DND-41 (cell line): ENCODE measurements around the gene APBB2.

Experiments
- ATAC-seq: fragments of 200-7000 bp; cut with Tn5 transposase; 3 replicates; pipeline ENCODE4 v1.9.1; 2021; ENCODE audit warnings: low read depth; ENCODE audit not compliant: insufficient read depth
- DNase-seq: peaks from one replicate; pipeline ENCODE4 v3.0.0-alpha.2; 2020
- H2AFZ ChIP-seq: 2 replicates; pipeline ENCODE4 v1.6.0; 2012; ENCODE audit warnings: low read depth, low read length
- H3K27ac ChIP-seq: 2 replicates; pipeline ENCODE4 v1.5.1; 2012; ENCODE audit warnings: low read length, inconsistent platforms
- H3K27me3 ChIP-seq: fragments of 200-600 bp; sonication (generic); 2 replicates; pipeline ENCODE4 v1.6.0; 2012; ENCODE audit warnings: low read length, mild to moderate bottlenecking, inconsistent platforms; ENCODE audit not compliant: insufficient read depth, poor library complexity
- H3K36me3 ChIP-seq: 2 replicates; pipeline ENCODE4 v1.5.1; 2012; ENCODE audit warnings: low read length, inconsistent platforms; ENCODE audit not compliant: insufficient read depth
- H3K4me1 ChIP-seq: 2 replicates; pipeline ENCODE4 v1.5.1; 2012; ENCODE audit warnings: mild to moderate bottlenecking, low read length; ENCODE audit not compliant: insufficient read depth
- H3K4me2 ChIP-seq: 2 replicates; pipeline ENCODE4 v1.6.0; 2012; ENCODE audit warnings: mild to moderate bottlenecking, moderate library complexity, low read length, inconsistent platforms; ENCODE audit not compliant: insufficient read depth
- H3K4me3 ChIP-seq, 2 experiments: fragments of 200-600 bp in 1 of 2; shearing (Covaris generic) in 1 of 2; 2 replicates each; pipeline ENCODE4 v1.5.1; 2012 to 2016; ENCODE audit warnings: inconsistent platforms in 2 of 2, low read length in 2 of 2, mild to moderate bottlenecking in 2 of 2, low read depth in 1 of 2, moderate library complexity in 1 of 2
- H3K79me2 ChIP-seq: 2 replicates; pipeline ENCODE4 v1.6.0; 2012; ENCODE audit warnings: low read length, inconsistent platforms; ENCODE audit not compliant: insufficient read depth
- H3K9ac ChIP-seq: 2 replicates; pipeline ENCODE4 v1.6.0; 2012; ENCODE audit warnings: low read depth, mild to moderate bottlenecking, inconsistent platforms, low read length, moderate library complexity
- H3K9me3 ChIP-seq: 2 replicates; pipeline ENCODE4 v1.5.1; 2012; ENCODE audit warnings: low read length, moderate library complexity, mild to moderate bottlenecking, inconsistent platforms; ENCODE audit not compliant: insufficient read depth, severe bottlenecking
- H4K20me1 ChIP-seq: 2 replicates; pipeline ENCODE4 v1.6.0; 2012; ENCODE audit warnings: low read length; ENCODE audit not compliant: insufficient read depth
- EZH2 ChIP-seq: IDR thresholded peaks from 3 replicates; pipeline ENCODE4 v1.6.1; 2012; ENCODE audit warnings: borderline replicate concordance, low read depth, mild to moderate bottlenecking, moderate library complexity, low read length, inconsistent platforms; ENCODE audit not compliant: severe bottlenecking
- TF ChIP-seq, protein P1 (sequence below): IDR thresholded peaks from 2 replicates; pipeline ENCODE4 v1.5.1; 2012; ENCODE audit warnings: borderline replicate concordance, low read length, moderate library complexity, mild to moderate bottlenecking; ENCODE audit not compliant: poor library complexity, severe bottlenecking; ENCODE audit errors: extremely low read depth

APBB2 gene

DNA sequence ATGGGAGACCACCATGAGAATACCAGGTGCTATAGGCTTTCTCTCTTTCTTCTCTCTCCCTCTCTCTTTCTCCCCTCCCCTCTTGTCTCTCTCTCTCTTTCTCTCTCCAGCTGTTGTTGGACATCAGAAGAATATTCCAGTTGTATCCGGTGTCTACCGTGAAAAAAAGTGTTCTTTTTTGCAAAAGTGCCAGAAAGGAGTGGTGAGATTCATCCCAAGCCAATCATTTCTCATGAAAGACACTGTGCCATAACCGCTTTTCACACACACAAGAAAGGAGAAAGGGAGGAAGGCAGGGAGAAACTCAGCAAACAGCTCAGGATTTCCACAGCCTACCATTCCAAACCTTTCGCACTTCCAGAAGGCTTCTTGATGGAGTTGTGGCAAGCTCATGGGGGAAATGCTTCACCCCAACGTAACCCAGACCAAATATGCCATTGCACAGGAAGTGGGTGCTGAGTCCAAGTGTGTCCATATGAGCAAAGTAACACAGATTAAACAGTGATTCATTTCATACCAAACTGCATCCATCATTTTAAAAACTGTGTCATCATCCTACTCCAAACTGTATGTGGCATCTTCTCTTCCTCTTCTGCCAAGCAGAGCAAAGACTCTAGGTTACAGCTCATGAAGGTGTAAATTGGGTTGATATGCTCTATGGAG, 224.0 kb downstream of the APBB2 start:
- no peaks in the 10 kb centered on the region for H3K36me3 ChIP-seq
- H2AFZ ChIP-seq, result no peak overlapping the region
- ATAC-seq (no peak), DNase-seq (no peak)
- H3K4me3 ChIP-seq, result no peak overlapping the region
- no peak overlapping the region for H3K9ac ChIP-seq
- H3K27me3 ChIP-seq, result no peaks in the 10 kb centered on the region
- H4K20me1 ChIP-seq, result no peaks in the 10 kb centered on the region
- no peak overlapping the region for H3K27ac ChIP-seq
- no peaks in the 10 kb centered on the region for H3K4me1 ChIP-seq
- TF ChIP-seq, protein P1, sequence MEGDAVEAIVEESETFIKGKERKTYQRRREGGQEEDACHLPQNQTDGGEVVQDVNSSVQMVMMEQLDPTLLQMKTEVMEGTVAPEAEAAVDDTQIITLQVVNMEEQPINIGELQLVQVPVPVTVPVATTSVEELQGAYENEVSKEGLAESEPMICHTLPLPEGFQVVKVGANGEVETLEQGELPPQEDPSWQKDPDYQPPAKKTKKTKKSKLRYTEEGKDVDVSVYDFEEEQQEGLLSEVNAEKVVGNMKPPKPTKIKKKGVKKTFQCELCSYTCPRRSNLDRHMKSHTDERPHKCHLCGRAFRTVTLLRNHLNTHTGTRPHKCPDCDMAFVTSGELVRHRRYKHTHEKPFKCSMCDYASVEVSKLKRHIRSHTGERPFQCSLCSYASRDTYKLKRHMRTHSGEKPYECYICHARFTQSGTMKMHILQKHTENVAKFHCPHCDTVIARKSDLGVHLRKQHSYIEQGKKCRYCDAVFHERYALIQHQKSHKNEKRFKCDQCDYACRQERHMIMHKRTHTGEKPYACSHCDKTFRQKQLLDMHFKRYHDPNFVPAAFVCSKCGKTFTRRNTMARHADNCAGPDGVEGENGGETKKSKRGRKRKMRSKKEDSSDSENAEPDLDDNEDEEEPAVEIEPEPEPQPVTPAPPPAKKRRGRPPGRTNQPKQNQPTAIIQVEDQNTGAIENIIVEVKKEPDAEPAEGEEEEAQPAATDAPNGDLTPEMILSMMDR, result no peak
- no peaks in the 10 kb centered on the region for H3K9me3 ChIP-seq
- no peaks in the 10 kb centered on the region for H3K79me2 ChIP-seq
- H3K4me2 ChIP-seq, result no peak overlapping the region

DNA sequence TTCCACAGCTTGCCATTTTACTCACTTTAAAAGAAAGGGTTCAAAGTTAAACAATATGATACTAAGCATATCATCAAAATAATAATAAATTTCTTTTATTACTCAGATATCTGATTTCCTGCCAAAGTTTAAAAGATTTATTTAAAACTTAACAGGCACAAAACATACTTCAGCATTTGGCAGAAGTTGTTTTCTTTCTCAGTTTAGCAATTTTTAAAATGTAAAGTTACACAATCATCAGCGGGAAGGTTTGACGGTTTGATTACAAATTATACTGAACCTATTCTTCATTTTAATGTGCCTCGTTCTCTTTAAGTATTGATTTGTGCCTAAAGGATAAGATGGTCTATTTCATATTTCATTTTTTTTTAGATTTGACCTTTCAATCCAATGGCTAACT, 227.2 kb downstream of the APBB2 start:
- Histone ChIP-seq H3K27me3 (no peaks in the 10 kb centered on the region), H3K36me3 (no peaks in the 10 kb centered on the region), H3K4me3 (no peak overlapping the region), H3K9ac (no peak overlapping the region), H4K20me1 (no peaks in the 10 kb centered on the region), H2AFZ (no peak overlapping the region), H3K27ac (no peak overlapping the region), H3K9me3 (no peaks in the 10 kb centered on the region), H3K4me1 (no peaks in the 10 kb centered on the region), H3K4me2 (no peak overlapping the region), H3K79me2 (no peaks in the 10 kb centered on the region)
- ATAC-seq, result no peak
- no peak for TF ChIP-seq EZH2
- no peak for DNase-seq

DNA sequence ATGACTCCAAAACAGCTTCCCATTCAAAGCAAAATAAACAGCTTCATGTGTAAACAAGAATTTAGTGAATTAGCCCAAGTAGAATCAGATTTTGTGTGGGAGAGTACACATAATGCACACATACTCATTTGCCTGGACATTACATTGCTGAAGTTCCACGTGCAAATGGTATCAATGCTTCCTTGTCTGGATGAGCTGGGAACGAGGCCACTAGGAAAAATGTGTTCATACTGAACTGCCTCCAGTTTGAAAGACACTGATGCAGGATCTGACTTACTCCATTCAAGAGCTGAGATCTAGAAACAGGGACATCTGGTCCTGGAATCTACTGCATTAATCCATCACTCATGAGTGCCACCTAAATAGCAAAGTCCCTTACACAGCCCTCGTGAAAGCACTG, 228.0 kb downstream of the APBB2 start:
- no peak overlapping the region for H3K27ac ChIP-seq
- H3K79me2 ChIP-seq, result no peaks in the 10 kb centered on the region
- no peak overlapping the region for H3K4me2 ChIP-seq
- H3K4me3 ChIP-seq, result no peak overlapping the region
- H3K27me3 ChIP-seq, result no peaks in the 10 kb centered on the region
- no peaks in the 10 kb centered on the region for H3K36me3 ChIP-seq
- no peaks in the 10 kb centered on the region for H3K4me1 ChIP-seq
- TF ChIP-seq, protein P1, result no peak
- TF ChIP-seq EZH2, result no peak
- no peak overlapping the region for H2AFZ ChIP-seq
- ATAC-seq, result no peak
- no peaks in the 10 kb centered on the region for H3K9me3 ChIP-seq
- no peak overlapping the region for H3K9ac ChIP-seq
- DNase-seq, result no peak
- no peaks in the 10 kb centered on the region for H4K20me1 ChIP-seq

DNA sequence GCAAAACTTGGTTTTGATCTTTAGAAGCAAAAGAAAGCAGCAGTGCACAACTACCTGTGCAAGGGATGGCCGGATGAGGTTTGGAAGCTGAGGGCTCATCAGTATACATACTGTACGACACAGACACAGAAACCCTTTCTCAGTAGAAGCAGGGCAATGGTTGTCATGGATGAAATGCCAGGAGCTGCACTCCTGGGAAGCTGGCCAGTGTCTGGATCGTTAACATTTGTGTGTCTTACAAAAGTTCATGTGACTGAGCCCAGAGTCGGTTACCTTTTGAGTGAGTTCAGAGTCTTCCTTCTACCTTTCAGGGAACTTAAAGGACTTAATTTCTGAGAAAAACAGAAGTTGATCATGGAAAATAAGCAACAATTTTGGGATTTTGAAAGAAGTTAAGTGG, 230.3 kb downstream of the APBB2 start:
- Histone ChIP-seq H3K27ac (no peak overlapping the region), H4K20me1 (no peaks in the 10 kb centered on the region), H3K4me3 (no peak overlapping the region), H3K36me3 (no peaks in the 10 kb centered on the region), H3K79me2 (no peaks in the 10 kb centered on the region), H3K27me3 (no peaks in the 10 kb centered on the region), H3K9ac (no peak overlapping the region), H2AFZ (no peak overlapping the region), H3K4me1 (no peaks in the 10 kb centered on the region), H3K9me3 (no peaks in the 10 kb centered on the region), H3K4me2 (no peak overlapping the region)
- no peak for ATAC-seq
- DNase-seq, result no peak
- TF ChIP-seq EZH2, result no peak
- TF ChIP-seq, protein P1, result no peak
